Activated CD8-positive, alpha-beta memory T cell treated with anti-CD3 and anti-CD28 coated beads, Interleukin-2, amount 50 U/mL, for 48 hours (primary cell): ENCODE data around the gene SLC17A3.
A peak's percentile ranks its signal among the peaks of the same experiment; 100 is the strongest.

Experiments used
- DNase-seq: peaks from one replicate; pipeline ENCODE4 v3.0.0-alpha.2; 2020

Gene SLC17A3

GRCh38 chr6:25889877-25890853, 16.1 kb upstream of the SLC17A3 start:
- no peak for DNase-seq

DNA sequence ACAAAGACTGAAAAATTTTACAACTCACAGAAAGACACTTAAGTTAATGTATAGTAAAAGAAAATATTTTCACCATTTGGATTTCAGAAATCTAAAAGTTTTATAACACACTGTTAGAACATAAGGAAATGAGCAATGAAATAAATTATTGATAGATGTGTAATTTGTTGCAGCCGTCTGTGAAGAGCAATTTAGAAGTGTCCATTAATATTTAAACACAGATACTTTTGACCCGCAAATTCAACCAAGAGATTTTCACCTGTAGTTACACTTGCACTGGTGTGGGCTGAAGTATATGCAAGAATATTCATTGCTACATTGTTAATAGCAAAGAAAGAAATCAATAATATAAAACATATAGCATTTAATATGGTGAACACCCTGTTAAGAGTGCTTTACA, 14.6 kb upstream of the SLC17A3 start:
- DNase-seq = no peak

DNA sequence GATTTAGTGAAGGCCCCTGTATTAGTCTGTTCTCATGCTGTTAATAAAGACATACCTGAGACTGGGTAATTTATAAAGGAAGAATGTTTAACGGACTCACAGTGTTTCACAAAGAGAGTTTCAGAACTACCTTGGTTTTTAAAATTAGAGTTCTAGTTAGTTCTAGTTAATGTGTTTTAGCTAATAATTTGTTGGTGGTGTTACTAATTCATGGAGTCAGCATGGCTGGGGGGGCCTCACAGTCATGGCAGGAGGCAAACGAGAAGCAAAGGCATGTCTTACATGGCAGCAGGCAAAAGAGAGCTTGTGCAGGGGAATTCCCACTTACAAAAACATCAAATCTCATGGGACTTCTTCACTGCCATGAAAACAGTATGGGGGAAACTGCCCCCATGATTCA, 12.0 kb upstream of the SLC17A3 start:
- DNase-seq = no peak

DNA sequence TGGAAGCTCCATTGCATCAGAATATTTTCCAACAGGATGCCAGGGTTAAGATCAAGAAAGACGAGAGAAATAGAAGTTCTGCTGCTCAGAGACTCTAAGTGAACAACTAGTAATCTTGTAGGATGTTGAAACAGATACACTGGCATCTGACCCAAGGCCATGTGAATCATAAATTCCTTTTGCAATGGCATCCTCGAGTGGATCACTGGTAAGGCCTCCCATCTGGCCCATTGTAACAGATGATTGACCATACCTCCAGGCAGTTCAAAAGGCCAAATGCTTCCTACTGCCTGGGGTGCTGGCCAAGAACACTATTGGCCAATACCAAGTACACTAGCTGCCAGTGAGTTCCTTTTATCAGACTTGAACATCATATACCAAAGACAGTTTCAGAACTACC, 9.9 kb upstream of the SLC17A3 start:
- no peak for DNase-seq

GRCh38 chr6:25883536-25883935, 9.5 kb upstream of the SLC17A3 start:
- no peak for DNase-seq

DNA sequence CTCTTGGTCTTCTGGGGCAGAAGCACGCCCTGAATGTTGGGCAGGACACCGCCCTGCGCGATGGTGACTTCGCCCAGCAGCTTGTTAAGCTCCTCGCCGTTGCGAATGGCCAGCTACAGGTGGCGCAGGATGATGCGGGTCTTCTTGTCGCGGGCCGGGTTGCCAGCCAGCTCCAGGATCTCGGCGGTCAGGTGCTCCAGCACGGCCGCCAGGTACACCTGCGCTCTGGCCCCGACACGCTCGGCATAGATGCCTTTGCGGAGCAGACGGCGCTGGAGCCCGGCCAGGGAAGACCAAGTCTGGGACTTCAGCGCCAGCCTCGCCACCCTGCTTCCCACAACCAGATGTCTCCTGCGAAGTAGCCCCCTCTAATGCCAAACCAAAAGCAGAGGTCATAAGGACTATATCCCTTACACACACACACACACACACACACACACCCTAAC, 8.0 kb upstream of the SLC17A3 start:
- DNase-seq = peak; percentile 57

GRCh38 chr6:25880601-25881000, 6.6 kb upstream of the SLC17A3 start:
- DNase-seq = no peak

DNA sequence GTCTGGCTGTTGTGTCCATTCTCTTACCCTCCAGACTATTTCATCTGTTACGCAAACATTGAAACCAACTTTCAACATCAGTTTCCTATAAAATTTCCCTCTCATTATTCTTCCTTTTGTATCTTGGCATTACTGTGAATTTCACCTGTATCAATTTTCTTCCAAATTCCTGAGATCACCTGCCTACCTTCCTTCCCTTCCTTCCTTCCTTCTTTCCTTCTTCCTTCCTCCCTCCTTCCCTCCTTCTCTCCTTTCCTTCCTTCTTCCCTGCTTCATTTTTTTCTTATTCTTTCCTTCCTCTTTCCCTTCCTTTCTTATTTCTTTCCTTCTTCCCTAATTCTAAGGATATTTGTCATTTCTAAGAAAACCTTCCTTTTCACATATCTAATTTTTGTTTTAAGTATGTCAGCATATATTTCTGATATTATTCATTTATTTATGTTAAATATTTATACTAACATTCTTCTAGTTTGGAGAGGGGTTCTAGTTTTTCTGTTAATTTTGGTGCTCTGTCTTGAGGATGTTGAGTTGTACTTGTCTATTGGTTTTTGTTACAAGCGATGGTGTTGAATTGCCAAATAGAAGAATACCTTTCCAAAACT, 4.8 kb upstream of the SLC17A3 start:
- DNase-seq = no peak

GRCh38 chr6:25875926-25876602, 2.0 kb upstream of the SLC17A3 start:
- no peak for DNase-seq

DNA sequence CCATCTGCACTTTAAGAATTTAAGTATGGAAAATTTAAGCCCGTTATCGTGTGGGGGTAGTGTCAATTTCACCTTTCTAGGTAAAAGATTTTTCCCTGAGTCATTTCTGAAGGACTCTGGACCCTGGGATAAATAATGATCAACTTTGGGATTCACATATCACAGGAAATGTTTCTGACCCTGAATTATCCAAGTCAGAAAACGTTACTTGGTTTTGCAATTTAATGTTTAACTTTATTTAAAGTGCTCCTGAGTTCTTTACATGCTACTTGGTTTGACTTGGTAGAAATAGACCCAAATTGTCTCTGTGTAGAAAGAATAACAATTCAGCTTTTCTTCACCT, 1.5 kb upstream of the SLC17A3 start:
- no peak for DNase-seq

DNA sequence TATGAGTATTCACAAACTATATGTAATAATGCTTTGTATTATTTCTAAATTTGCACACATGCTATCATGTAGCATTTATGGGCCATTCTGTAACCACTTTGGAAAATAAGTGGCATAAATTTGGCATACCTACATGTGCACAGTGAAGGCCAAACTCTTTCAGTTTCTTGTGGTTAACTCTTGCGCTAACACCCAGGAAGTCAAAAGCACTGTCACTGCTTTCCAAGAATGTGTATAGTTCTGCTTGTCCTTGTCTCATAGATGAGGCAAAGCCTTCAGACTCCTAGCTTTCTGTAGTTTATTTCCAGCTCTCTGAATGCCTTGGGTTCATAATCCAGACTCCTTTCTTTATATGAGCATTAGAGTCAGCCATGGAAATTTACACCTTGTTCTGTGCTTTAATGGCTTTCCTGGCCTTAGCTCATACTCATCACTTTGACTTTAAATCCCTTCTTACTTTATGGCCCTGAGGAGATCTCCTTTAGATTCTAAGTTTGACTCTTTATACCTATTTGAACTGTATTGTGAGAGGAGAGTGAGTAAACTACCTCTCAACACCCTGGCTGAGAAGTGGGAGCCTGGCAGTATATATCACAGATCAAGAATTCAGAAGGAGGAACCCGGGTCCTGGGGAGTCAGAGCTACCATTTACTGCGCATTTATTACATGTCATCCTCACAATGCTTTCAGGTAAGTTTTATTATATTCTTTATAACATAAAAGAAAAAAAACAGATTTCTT, 949 bp upstream of the SLC17A3 start:
- no peak for DNase-seq

GRCh38 chr6:25872814-25873213, 1.2 kb downstream of the SLC17A3 start:
- no peak for DNase-seq

GRCh38 chr6:25869840-25870239, 4.2 kb downstream of the SLC17A3 start:
- no peak for DNase-seq

GRCh38 chr6:25868436-25869183, 5.4 kb downstream of the SLC17A3 start:
- DNase-seq = no peak

- DNase-seq = no peak
Measured at GRCh38 chr6:25866011-25866410, 8.0 kb downstream of the SLC17A3 start.

GRCh38 chr6:25863360-25863759, 10.7 kb downstream of the SLC17A3 start:
- DNase-seq = no peak

DNA sequence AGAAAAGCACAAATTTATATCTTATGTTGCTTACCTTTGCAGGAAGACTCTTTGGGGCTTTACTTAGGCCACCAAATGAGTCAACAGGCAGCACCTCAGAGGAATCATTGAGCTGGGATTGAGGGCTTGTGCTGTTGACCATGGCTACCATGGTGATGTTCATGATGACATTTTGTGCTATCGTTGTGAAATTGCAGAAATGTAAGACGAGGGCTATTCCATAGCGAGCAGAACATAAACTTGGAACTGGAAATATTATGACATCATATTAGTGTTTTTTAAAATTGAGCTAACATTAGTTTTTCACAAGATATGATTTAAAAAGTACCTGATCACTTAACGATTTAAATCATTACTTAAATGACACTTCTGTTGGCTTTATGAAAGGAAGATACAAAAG, 11.8 kb downstream of the SLC17A3 start:
- DNase-seq = no peak

GRCh38 chr6:25852756-25853155, 21.3 kb downstream of the SLC17A3 start:
- no peak for DNase-seq

GRCh38 chr6:25851961-25852360, 22.1 kb downstream of the SLC17A3 start:
- DNase-seq = no peak

DNA sequence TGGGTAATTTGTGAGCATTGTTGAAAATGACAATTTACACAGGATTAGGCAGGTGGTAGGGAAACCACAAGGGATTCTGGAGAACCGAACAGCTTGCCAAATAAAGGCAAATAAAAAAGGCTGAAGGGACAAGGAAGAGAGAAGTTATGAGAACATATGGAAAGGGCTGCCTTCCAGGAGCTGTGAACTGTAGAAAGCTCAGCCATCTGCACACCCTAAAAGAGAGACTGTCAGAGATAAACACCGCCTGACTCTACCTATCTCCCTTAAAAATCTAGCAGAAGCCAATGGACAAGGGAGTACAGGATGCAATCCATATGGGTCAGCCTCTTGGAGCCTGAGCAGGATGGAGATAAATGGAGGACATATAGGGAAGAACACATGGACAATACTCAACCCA, 29.5 kb downstream of the SLC17A3 start:
- no peak for DNase-seq

DNA sequence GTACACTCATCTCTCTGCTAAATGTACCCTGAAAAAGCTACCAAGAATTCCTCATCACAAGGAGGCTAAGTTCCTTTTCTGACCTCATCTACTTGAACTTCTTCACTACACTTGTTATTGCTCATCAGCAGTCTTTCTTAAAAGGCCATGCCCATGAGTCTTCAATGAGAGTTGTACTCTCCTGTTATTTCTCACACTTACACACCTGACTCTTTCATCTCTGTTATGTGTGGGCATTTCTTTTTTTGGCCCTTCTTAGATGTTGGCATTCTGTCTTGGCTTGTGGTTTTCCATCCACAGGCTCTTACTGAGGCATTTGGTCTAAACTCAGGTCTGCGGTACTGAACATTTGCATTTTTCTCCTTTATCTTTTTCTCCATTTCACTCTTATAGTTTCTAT, 31.5 kb downstream of the SLC17A3 start:
- no peak for DNase-seq
